Measurements from ENCODE around the gene KDM4C.

The KDM4C gene

GRCh38 chr9:7144265-7145046 lies 386.7 kb downstream of the KDM4C start:
- Histone ChIP-seq H3K4me1 (ENCODE audit: insufficient read depth, low read length) (no peaks in the 10 kb centered on the region), H3K27me3 (ENCODE audit: insufficient read depth, low read length) (no peaks in the 10 kb centered on the region), H2AFZ (ENCODE audit: low read depth, low read length) (no peak overlapping the region)

GRCh38 chr9:7145361-7146069 lies 387.7 kb downstream of the KDM4C start:
- Histone ChIP-seq H3K36me3 (ENCODE audit: insufficient read depth, low read length) (no peaks in the 10 kb centered on the region), H3K4me3 (ENCODE audit: low read length) (no peak overlapping the region), H3K9me3 (ENCODE audit: low read length) (no peaks in the 10 kb centered on the region), H3K27me3 (ENCODE audit: insufficient read depth, low read length) (no peaks in the 10 kb centered on the region), H2AFZ (ENCODE audit: low read depth, low read length) (no peak overlapping the region), H3K4me1 (ENCODE audit: insufficient read depth, low read length) (no peaks in the 10 kb centered on the region)

More at GRCh38 chr9:7144265-7145046, 386.7 kb downstream of the KDM4C start:
- Histone ChIP-seq H3K9me3 (ENCODE audit: low read length) (no peaks in the 10 kb centered on the region), H3K4me3 (ENCODE audit: low read length) (no peak overlapping the region), H3K36me3 (ENCODE audit: insufficient read depth, low read length) (no peaks in the 10 kb centered on the region)

GRCh38 chr9:7146582-7146981 lies 388.8 kb downstream of the KDM4C start:
- no peaks in the 10 kb centered on the region for H3K36me3 ChIP-seq (ENCODE audit: insufficient read depth, low read length)
- H3K4me3 ChIP-seq (ENCODE audit: low read length) = no peak overlapping the region
- no peaks in the 10 kb centered on the region for H3K27me3 ChIP-seq (ENCODE audit: insufficient read depth, low read length)
- no peak overlapping the region for H2AFZ ChIP-seq (ENCODE audit: low read depth, low read length)
- no peaks in the 10 kb centered on the region for H3K9me3 ChIP-seq (ENCODE audit: low read length)
- H3K4me1 ChIP-seq (ENCODE audit: insufficient read depth, low read length) = no peaks in the 10 kb centered on the region

- H3K27me3 ChIP-seq (ENCODE audit: insufficient read depth, low read length) = no peaks in the 10 kb centered on the region
- no peaks in the 10 kb centered on the region for H3K4me1 ChIP-seq (ENCODE audit: insufficient read depth, low read length)
- no peaks in the 10 kb centered on the region for H3K36me3 ChIP-seq (ENCODE audit: insufficient read depth, low read length)
- no peaks in the 10 kb centered on the region for H3K9me3 ChIP-seq (ENCODE audit: low read length)
- H2AFZ ChIP-seq (ENCODE audit: low read depth, low read length) = no peak overlapping the region
- H3K4me3 ChIP-seq (ENCODE audit: low read length) = no peak overlapping the region
These were observed 389.6 kb downstream of the KDM4C start for GRCh38 chr9:7147121-7148090.

DNA sequence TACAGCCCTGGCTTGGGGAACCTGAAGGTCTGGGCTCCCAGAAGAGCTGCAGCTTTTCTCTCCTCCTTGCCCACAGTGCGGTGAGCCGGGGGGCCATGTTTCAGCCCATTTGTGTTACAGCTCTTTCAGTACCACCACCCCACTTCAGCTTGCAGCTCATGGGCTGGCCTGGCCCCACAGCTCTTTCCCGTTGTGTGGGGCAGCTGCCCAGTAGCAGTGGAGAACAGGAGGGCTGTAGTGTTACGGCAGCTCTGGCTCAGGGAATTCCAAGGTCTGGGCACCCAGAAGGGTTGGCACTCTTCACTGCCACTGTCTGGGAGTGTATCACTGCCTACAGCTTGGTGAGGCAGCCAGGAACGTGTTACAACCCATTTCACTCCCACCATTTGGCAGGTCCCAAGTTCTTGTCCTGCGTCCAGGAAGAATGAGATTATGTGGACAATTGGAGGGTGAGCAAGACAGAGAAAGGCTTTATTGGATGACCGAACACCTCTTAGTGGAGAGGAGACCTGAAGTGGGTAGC lies 390.5 kb downstream of the KDM4C start:
- Histone ChIP-seq H3K4me3 (ENCODE audit: low read length) (no peak overlapping the region), H3K36me3 (ENCODE audit: insufficient read depth, low read length) (no peaks in the 10 kb centered on the region), H3K27me3 (ENCODE audit: insufficient read depth, low read length) (no peaks in the 10 kb centered on the region), H3K9me3 (ENCODE audit: low read length) (no peaks in the 10 kb centered on the region), H2AFZ (ENCODE audit: low read depth, low read length) (no peak overlapping the region), H3K4me1 (ENCODE audit: insufficient read depth, low read length) (peaks cover under 1% of the 10 kb centered on the region)

- no peaks in the 10 kb centered on the region for H3K9me3 ChIP-seq (ENCODE audit: low read length)
- peaks cover 6% of the 10 kb centered on the region for H3K4me1 ChIP-seq (ENCODE audit: insufficient read depth, low read length)
- H3K36me3 ChIP-seq (ENCODE audit: insufficient read depth, low read length) = no peaks in the 10 kb centered on the region
- H2AFZ ChIP-seq (ENCODE audit: low read depth, low read length) = no peak overlapping the region
- no peak overlapping the region for H3K4me3 ChIP-seq (ENCODE audit: low read length)
- no peaks in the 10 kb centered on the region for H3K27me3 ChIP-seq (ENCODE audit: insufficient read depth, low read length)
These were observed 391.5 kb downstream of the KDM4C start for GRCh38 chr9:7149258-7149657.

GRCh38 chr9:7150153-7150890 lies 392.5 kb downstream of the KDM4C start:
- H3K9me3 ChIP-seq (ENCODE audit: low read length) = no peaks in the 10 kb centered on the region
- no peaks in the 10 kb centered on the region for H3K27me3 ChIP-seq (ENCODE audit: insufficient read depth, low read length)
- no peak overlapping the region for H3K4me3 ChIP-seq (ENCODE audit: low read length)
- peaks cover 6% of the 10 kb centered on the region for H3K4me1 ChIP-seq (ENCODE audit: insufficient read depth, low read length)
- no peaks in the 10 kb centered on the region for H3K36me3 ChIP-seq (ENCODE audit: insufficient read depth, low read length)
- no peak overlapping the region for H2AFZ ChIP-seq (ENCODE audit: low read depth, low read length)

- Histone ChIP-seq H3K9me3 (ENCODE audit: low read length) (no peaks in the 10 kb centered on the region), H3K4me1 (ENCODE audit: insufficient read depth, low read length) (peaks cover 6% of the 10 kb centered on the region), H2AFZ (ENCODE audit: low read depth, low read length) (no peak overlapping the region), H3K27me3 (ENCODE audit: insufficient read depth, low read length) (no peaks in the 10 kb centered on the region), H3K36me3 (ENCODE audit: insufficient read depth, low read length) (no peaks in the 10 kb centered on the region), H3K4me3 (ENCODE audit: low read length) (no peak overlapping the region)
These were observed 395.4 kb downstream of the KDM4C start for GRCh38 chr9:7153134-7153533.

DNA sequence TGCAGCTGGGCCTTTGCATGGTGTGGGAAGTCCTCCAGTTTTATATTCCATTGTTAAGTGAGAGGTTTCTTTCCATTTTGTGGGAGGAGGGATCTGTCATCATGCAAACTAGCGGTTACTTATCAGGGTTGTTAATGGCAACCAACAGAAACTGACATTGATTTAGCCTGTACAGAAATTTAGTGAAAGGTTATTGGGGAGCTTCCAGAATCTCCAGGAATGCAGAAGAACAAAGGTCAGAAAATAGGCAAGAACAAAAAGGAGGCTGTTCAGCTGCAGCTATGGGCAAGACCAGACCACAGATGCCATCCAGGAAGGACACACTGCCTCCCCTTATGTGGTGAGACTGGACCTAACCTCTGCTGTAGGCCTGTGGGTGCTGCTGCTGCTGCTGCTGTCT lies 395.8 kb downstream of the KDM4C start:
- H3K27me3 ChIP-seq (ENCODE audit: insufficient read depth, low read length) = no peaks in the 10 kb centered on the region
- H3K9me3 ChIP-seq (ENCODE audit: low read length) = no peaks in the 10 kb centered on the region
- no peak overlapping the region for H2AFZ ChIP-seq (ENCODE audit: low read depth, low read length)
- H3K36me3 ChIP-seq (ENCODE audit: insufficient read depth, low read length) = no peaks in the 10 kb centered on the region
- H3K4me3 ChIP-seq (ENCODE audit: low read length) = no peak overlapping the region
- H3K4me1 ChIP-seq (ENCODE audit: insufficient read depth, low read length) = peaks cover 6% of the 10 kb centered on the region

DNA sequence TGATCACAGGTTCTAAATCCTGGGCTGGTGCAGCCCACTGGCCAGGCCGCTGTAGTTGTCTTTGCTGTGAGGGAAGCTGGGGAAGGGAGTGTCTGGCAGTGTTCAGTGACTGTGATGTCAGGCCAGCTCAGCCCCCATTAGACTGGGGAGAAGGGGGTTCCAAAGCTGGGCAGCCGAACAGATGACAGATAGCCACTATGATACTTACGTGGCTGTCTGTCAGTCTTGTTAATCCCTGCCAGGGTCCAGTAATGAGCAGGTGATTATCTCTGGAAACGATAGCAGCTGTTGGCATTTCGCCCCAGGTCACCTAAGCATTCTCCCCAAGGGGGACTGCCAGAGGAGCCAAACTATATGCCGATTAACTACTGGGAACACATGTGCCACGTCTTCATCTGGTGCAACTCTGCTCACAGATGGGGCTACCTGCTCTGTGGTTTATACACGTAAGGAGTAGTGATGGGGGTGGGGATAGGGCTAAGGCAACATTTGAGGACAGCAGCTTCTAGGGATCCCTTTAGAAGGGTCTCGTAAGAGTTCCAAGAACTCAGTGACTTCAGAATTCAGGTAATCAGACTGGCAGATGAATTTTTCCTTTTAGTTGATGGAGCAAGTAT lies 396.3 kb downstream of the KDM4C start:
- Histone ChIP-seq H3K9me3 (ENCODE audit: low read length) (no peaks in the 10 kb centered on the region), H3K36me3 (ENCODE audit: insufficient read depth, low read length) (no peaks in the 10 kb centered on the region), H3K4me3 (ENCODE audit: low read length) (no peak overlapping the region), H3K4me1 (ENCODE audit: insufficient read depth, low read length) (peaks cover 6% of the 10 kb centered on the region), H2AFZ (ENCODE audit: low read depth, low read length) (no peak overlapping the region), H3K27me3 (ENCODE audit: insufficient read depth, low read length) (no peaks in the 10 kb centered on the region)

- H3K27me3 ChIP-seq (ENCODE audit: insufficient read depth, low read length) = no peaks in the 10 kb centered on the region
- no peaks in the 10 kb centered on the region for H3K36me3 ChIP-seq (ENCODE audit: insufficient read depth, low read length)
- H3K9me3 ChIP-seq (ENCODE audit: low read length) = no peaks in the 10 kb centered on the region
- no peak overlapping the region for H2AFZ ChIP-seq (ENCODE audit: low read depth, low read length)
- H3K4me1 ChIP-seq (ENCODE audit: insufficient read depth, low read length) = peaks cover 6% of the 10 kb centered on the region
- H3K4me3 ChIP-seq (ENCODE audit: low read length) = no peak overlapping the region
These were observed 396.9 kb downstream of the KDM4C start for GRCh38 chr9:7154650-7155049.

DNA sequence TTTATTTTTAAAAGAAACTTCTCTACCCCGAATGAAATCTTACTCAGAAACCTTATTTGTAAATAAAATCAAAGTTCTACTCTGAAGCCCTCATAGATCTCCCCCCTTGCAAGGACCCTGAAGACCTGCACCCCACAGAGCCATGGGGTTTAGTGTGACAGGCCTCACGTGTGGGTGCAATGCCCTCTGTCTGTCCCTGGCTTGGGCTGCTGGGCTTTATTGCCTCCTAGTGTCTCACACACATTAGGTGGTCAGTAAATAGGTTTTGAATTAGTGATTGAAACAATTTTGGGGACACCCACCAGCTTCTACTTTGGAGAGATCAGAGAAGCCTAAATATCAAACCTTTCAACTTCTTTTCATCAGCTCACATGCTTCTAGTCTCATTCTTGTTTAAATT lies 403.7 kb downstream of the KDM4C start:
- H3K27me3 ChIP-seq (ENCODE audit: insufficient read depth, low read length) = no peaks in the 10 kb centered on the region

More for the DNA sequence above, 403.7 kb downstream of the KDM4C start:
- no peak overlapping the region for H3K4me3 ChIP-seq (ENCODE audit: low read length)
- H3K4me1 ChIP-seq (ENCODE audit: insufficient read depth, low read length) = no peaks in the 10 kb centered on the region
- no peaks in the 10 kb centered on the region for H3K36me3 ChIP-seq (ENCODE audit: insufficient read depth, low read length)
- H3K9me3 ChIP-seq (ENCODE audit: low read length) = no peaks in the 10 kb centered on the region
- no peak overlapping the region for H2AFZ ChIP-seq (ENCODE audit: low read depth, low read length)

Data from neuron (in vitro differentiated cells).